HepG2 (cell line): Measurements from ENCODE around the gene CHFR. TPM values are rescaled to one million over a fixed set of nuclear protein-coding genes. Genes with fewer than 3 reads are reported as not detected.

ENCODE experiments used
- ATAC-seq: fragments of 200-7000 bp; cut with Tn5 transposase; 3 replicates; pipeline ENCODE4 v1.9.1; 2020; ENCODE audit warnings: mild to moderate bottlenecking, moderate library complexity
- BruUV-seq: library from RNA; stranded (reverse); fragments of 400-500 nt; replicated peaks from 2 replicates; lab custom pipeline; 2021; lab: Mats Ljungman, UMichigan
- CTCF ChIA-PET: fragments of 300-600 bp; formaldehyde crosslinking; extraction: SDS; loops from one replicate; lab custom pipeline; 2021; ENCODE audit warnings: low total read pairs, inconsistent platforms, low intra/inter-chr PET ratio; lab: Yijun Ruan, JAX
- POLR2A ChIA-PET: fragments of 350-600 bp; sonication (Branson Sonifier 250); formaldehyde crosslinking; loops from one replicate; lab custom pipeline; 2020; ENCODE audit warnings: antibody characterized with exemption, inconsistent platforms; lab: Yijun Ruan, JAX
- DNase-seq: peaks from one replicate; pipeline ENCODE4 v3.0.0-alpha.2; 2015; ENCODE audit warnings: low spot score
- FAIRE-seq: peaks from 3 replicates; lab custom pipeline; 2011; peaks lifted over from hg19 to GRCh38; lab: Jason Lieb, UNC
- H2AFZ ChIP-seq: one replicate; pipeline ENCODE4 v1.6.1; 2011; ENCODE audit warnings: low read length, inconsistent platforms
- H3K27ac ChIP-seq: fragments of 300-600 bp; 3 replicates; pipeline ENCODE4 v1.8.0; 2011; ENCODE audit warnings: mixed run types, mild to moderate bottlenecking, mixed read lengths, low read length, inconsistent platforms; ENCODE audit not compliant: insufficient read depth; ENCODE audit errors: extremely low read length
- H3K27me3 ChIP-seq, 2 experiments: fragments of 200-600 bp in 1 of 2; 2 replicates in 1 of 2; 3 replicates in 1 of 2; pipeline versions ENCODE4 v1.6.0 to v1.8.0; 2011; ENCODE audit warnings: low read length in 2 of 2, mild to moderate bottlenecking in 2 of 2, moderate library complexity in 2 of 2, inconsistent platforms in 1 of 2; ENCODE audit not compliant: insufficient read depth in 2 of 2, control insufficient read depth in 1 of 2
- H3K36me3 ChIP-seq, 2 experiments: fragments of 200-600 bp in 1 of 2; replicated peaks in 1 of 2; 2 replicates in 1 of 2; 3 replicates in 1 of 2; pipeline versions ENCODE4 v1.5.1 to v1.8.0; 2011; ENCODE audit warnings: low read length in 2 of 2, inconsistent platforms in 1 of 2; ENCODE audit not compliant: insufficient read depth in 2 of 2, control insufficient read depth in 1 of 2
- H3K4me1 ChIP-seq: 2 replicates; pipeline ENCODE4 v1.5.1; 2012; ENCODE audit warnings: low read length, inconsistent platforms; ENCODE audit not compliant: insufficient read depth
- H3K4me2 ChIP-seq: 2 replicates; pipeline ENCODE4 v1.6.0; 2011; ENCODE audit warnings: low read depth, low read length, inconsistent platforms
- H3K4me3 ChIP-seq, 3 experiments: fragments of 200-600 bp in 1 of 3; sonication (generic), shearing (Covaris generic) in 1 of 3; replicated peaks in 1 of 3; 2 replicates each; pipeline ENCODE4 v1.5.1; 2011 to 2016; ENCODE audit warnings: low read length in 3 of 3, inconsistent platforms in 2 of 3, low read depth in 2 of 3, mild to moderate bottlenecking in 2 of 3, control low read depth in 1 of 3, mixed read lengths in 1 of 3; ENCODE audit not compliant: insufficient read depth in 1 of 3
- H3K79me2 ChIP-seq: one replicate; pipeline ENCODE4 v1.6.1; 2011; ENCODE audit warnings: low read length, inconsistent platforms; ENCODE audit not compliant: insufficient read depth
- H3K9ac ChIP-seq: 2 replicates; pipeline ENCODE4 v1.6.0; 2011; ENCODE audit warnings: mild to moderate bottlenecking, low read depth, low read length, inconsistent platforms; ENCODE audit not compliant: insufficient read depth
- H3K9me3 ChIP-seq: 2 replicates; pipeline ENCODE4 v1.5.1; 2012; ENCODE audit warnings: mild to moderate bottlenecking, low read length
- H4K20me1 ChIP-seq: 2 replicates; pipeline ENCODE4 v1.6.0; 2011; ENCODE audit warnings: inconsistent platforms, mild to moderate bottlenecking, low read length, moderate library complexity; ENCODE audit not compliant: insufficient read depth
- DNMT1 ChIP-seq: sonication (generic); formaldehyde crosslinking; IDR thresholded peaks from 2 replicates; pipeline ENCODE4 v1.5.1; 2020; ENCODE audit warnings: mild to moderate bottlenecking, missing genetic modification reagents
- RNF2 ChIP-seq: fragments of 450-650 bp; conservative IDR thresholded peaks from 2 replicates; pipeline ENCODE4 v1.6.1; 2016; ENCODE audit warnings: low read depth
- SALL1 ChIP-seq: sonication (generic); formaldehyde crosslinking; IDR thresholded peaks from 2 replicates; pipeline ENCODE4 v1.8.0; 2022; ENCODE audit warnings: mild to moderate bottlenecking, missing genetic modification reagents
- SMC3 ChIP-seq: IDR thresholded peaks from 2 replicates; pipeline ENCODE4 v1.6.1; 2011; ENCODE audit warnings: low read length, improper control_type of control experiment
- SP2 ChIP-seq: sonication (generic); formaldehyde crosslinking; IDR thresholded peaks from 2 replicates; pipeline ENCODE4 v1.5.1; 2020; ENCODE audit warnings: mild to moderate bottlenecking, missing genetic modification reagents
- TMF1 ChIP-seq: sonication (generic); formaldehyde crosslinking; IDR thresholded peaks from 2 replicates; pipeline ENCODE4 v1.8.1; 2022; ENCODE audit warnings: low read depth, missing genetic modification reagents
- ZNF180 ChIP-seq: sonication (generic); formaldehyde crosslinking; IDR thresholded peaks from 2 replicates; pipeline ENCODE4 v1.4.0; 2020; ENCODE audit warnings: low read depth, missing genetic modification reagents, borderline replicate concordance
- ZNF3 ChIP-seq: IDR thresholded peaks from 2 replicates; pipeline ENCODE4 v1.7.0; 2017; ENCODE audit warnings: inconsistent platforms
- ZNF549 ChIP-seq: sonication (generic); formaldehyde crosslinking; IDR thresholded peaks from 2 replicates; pipeline ENCODE4 v1.5.0; 2020; ENCODE audit warnings: missing genetic modification reagents
- ZNF878 ChIP-seq: sonication (generic); formaldehyde crosslinking; IDR thresholded peaks from 2 replicates; pipeline ENCODE4 v1.8.1; 2023; ENCODE audit warnings: mild to moderate bottlenecking, missing genetic modification reagents, moderate library complexity
- WGBS: methylation state at CpG from one replicate; pipeline ENCODE4 v1.1.6; 2017; ENCODE audit warnings: low lambda C conversion rate; 5-methylcytosine and 5-hydroxymethylcytosine counted together
- in situ Hi-C: cut with HindIII; loops from 2 replicates; pipeline ENCODE4 v1.10.0; 2017; ENCODE audit warnings: low pct_unique_long_range_greater_than_20kb; ENCODE audit not compliant: extremely low pct_ligation_motif_present
- intact Hi-C: fragments of 100-400 bp; cut with micrococcal nuclease; formaldehyde crosslinking; loops from one replicate; pipeline ENCODE4 v1.10.0; 2022; ENCODE audit not compliant: unreplicated experiment
- polyA plus RNA-seq, 8 experiments: library from polyadenylated mRNA; depleted of rRNA in 3 of 8; stranded (reverse) in 7 of 8; unstranded in 1 of 8; fragments of >200 nt; fragmentation: Illumina TruSeq in 4 of 8; extraction: Trizol in 4 of 8; gene quantifications; 2 replicates each; pipeline versions ENCODE4 v1.2.1 to v1.2.3, GENCODE V29; 2011 to 2016; ENCODE audit warnings: low read depth in 4 of 8, missing spikeins in 1 of 8, mixed read lengths in 1 of 8; ENCODE audit not compliant: insufficient read depth in 1 of 8
- total RNA-seq, 5 experiments: library from RNA; depleted of rRNA; stranded (reverse); fragments of >200 nt; fragmentation: Illumina TruSeq; extraction: Trizol; gene quantifications; 2 replicates each; pipeline ENCODE4 v1.2.3, GENCODE V29; 2016; ENCODE audit warnings: low read depth in 1 of 5
- TF ChIP-seq, protein P1 (sequence below): sonication (generic); formaldehyde crosslinking; IDR thresholded peaks from 2 replicates; pipeline ENCODE4 v1.4.0; 2020; ENCODE audit warnings: mild to moderate bottlenecking, missing genetic modification reagents, borderline replicate concordance
- TF ChIP-seq, protein P2 (sequence below): sonication (generic); formaldehyde crosslinking; IDR thresholded peaks from 2 replicates; pipeline ENCODE4 v1.8.1; 2023; ENCODE audit warnings: mild to moderate bottlenecking, missing genetic modification reagents, borderline replicate concordance

The CHFR gene
- total and polyA plus RNA-seq, 2 of the 13 experiments (the other 11 are each of a cell fraction or from before 2014, with no cell fraction given) = 21.4 to 21.5 TPM

DNA sequence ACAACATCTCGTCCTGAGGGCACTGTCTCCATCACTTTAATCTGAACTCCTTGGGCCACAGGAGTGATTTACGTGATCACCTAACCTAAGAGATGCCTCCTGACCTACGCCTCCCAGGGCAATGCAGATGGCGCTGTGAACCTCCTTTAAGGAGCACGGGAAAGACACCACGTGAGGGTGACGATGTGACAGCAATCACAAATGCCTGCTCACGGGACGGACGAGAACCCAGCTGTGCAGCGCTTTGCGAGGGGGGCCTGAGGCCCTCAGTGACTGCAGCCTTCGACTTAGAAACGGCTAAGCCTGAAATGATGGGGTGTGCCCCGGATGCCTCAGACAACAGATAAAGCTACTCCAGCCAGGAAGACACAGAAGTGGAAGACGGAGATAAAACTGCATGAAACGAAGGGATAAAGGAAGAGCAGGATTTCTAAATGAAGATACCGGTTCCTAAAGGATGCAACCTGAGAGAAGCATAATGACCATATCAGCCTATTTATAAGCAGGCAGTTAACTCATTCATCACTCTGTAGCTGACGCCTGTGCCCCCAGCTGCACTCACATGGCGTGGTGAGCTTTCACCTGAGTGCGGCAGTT is 44.9 kb downstream of the CHFR start:
- no peaks in the 10 kb centered on the region for H3K4me1 ChIP-seq
- no peak for DNase-seq
- TF ChIP-seq, protein P1, sequence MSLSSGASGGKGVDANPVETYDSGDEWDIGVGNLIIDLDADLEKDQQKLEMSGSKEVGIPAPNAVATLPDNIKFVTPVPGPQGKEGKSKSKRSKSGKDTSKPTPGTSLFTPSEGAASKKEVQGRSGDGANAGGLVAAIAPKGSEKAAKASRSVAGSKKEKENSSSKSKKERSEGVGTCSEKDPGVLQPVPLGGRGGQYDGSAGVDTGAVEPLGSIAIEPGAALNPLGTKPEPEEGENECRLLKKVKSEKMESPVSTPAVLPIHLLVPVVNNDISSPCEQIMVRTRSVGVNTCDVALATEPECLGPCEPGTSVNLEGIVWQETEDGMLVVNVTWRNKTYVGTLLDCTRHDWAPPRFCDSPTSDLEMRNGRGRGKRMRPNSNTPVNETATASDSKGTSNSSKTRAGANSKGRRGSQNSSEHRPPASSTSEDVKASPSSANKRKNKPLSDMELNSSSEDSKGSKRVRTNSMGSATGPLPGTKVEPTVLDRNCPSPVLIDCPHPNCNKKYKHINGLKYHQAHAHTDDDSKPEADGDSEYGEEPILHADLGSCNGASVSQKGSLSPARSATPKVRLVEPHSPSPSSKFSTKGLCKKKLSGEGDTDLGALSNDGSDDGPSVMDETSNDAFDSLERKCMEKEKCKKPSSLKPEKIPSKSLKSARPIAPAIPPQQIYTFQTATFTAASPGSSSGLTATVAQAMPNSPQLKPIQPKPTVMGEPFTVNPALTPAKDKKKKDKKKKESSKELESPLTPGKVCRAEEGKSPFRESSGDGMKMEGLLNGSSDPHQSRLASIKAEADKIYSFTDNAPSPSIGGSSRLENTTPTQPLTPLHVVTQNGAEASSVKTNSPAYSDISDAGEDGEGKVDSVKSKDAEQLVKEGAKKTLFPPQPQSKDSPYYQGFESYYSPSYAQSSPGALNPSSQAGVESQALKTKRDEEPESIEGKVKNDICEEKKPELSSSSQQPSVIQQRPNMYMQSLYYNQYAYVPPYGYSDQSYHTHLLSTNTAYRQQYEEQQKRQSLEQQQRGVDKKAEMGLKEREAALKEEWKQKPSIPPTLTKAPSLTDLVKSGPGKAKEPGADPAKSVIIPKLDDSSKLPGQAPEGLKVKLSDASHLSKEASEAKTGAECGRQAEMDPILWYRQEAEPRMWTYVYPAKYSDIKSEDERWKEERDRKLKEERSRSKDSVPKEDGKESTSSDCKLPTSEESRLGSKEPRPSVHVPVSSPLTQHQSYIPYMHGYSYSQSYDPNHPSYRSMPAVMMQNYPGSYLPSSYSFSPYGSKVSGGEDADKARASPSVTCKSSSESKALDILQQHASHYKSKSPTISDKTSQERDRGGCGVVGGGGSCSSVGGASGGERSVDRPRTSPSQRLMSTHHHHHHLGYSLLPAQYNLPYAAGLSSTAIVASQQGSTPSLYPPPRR = no peak
- TF ChIP-seq ZNF3 (CRISPR knock-in tag) = no peak
- no peak for TF ChIP-seq DNMT1 (CRISPR knock-in tag)
- no peak for TF ChIP-seq SP2 (CRISPR knock-in tag)
- no peak for TF ChIP-seq RNF2
- TF ChIP-seq ZNF549 = no peak
- no peak for TF ChIP-seq SMC3
- TF ChIP-seq, protein P2, sequence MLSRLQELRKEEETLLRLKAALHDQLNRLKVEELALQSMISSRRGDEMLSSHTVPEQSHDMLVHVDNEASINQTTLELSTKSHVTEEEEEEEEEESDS (CRISPR knock-in tag) = no peak
- TF ChIP-seq ZNF878 (CRISPR knock-in tag) = no peak
- no peak for TF ChIP-seq ZNF180 (CRISPR knock-in tag)
- TF ChIP-seq SALL1 (CRISPR knock-in tag) = no peak
- TF ChIP-seq TMF1 (CRISPR knock-in tag) = no peak
- POLR2A ChIA-PET = no interaction called here
- no peak overlapping the region for H3K27ac ChIP-seq
- CTCF ChIA-PET = no interaction called here
- no peak overlapping the region for H3K4me2 ChIP-seq
- 94% methylated on average over 21 of the region's 21 CpGs for WGBS
- no peak overlapping the region for H3K4me3 ChIP-seq
- H3K27me3 ChIP-seq = no peaks in the 10 kb centered on the region
- no peaks in the 10 kb centered on the region for H3K9me3 ChIP-seq
- no peak for ATAC-seq
- no peaks in the 10 kb centered on the region for H3K79me2 ChIP-seq
- no peak for FAIRE-seq
- H2AFZ ChIP-seq = no peak overlapping the region
- intact Hi-C loops = no loop called here
- in situ Hi-C loops = no loop called here
- no TSS peak for BruUV-seq
- no peaks in the 10 kb centered on the region for H4K20me1 ChIP-seq
- peaks cover 3 to 28% of the 10 kb centered on the region in 2 experiments; a peak in 3 of 5 replicates for H3K36me3 ChIP-seq
- H3K9ac ChIP-seq = no peak overlapping the region
